Activated CD4-positive, alpha-beta T cell treated with anti-CD3 and anti-CD28 coated beads for 24 hours (primary cell): ENCODE data around the gene MRPS12.
"Not testable (repeated sequence)": the region's sequence is repeated elsewhere in the genome, so short reads cannot be mapped to it uniquely, and the experiment has no call there.

Source experiments
- DNase-seq, 2 donors: peaks; one replicate each; pipeline ENCODE4 v3.0.0-alpha.2; 2020; ENCODE audit warnings: low read depth in 2 of 2

Gene MRPS12

GRCh38 chr19:38930776-38931520, at the start of gene MRPS12:
Gene MRPS12 (plus strand): TSS chr19:38930944. CDS start chr19:38931295, 351 bp downstream.
- peak; percentile 97 for DNase-seq

DNA sequence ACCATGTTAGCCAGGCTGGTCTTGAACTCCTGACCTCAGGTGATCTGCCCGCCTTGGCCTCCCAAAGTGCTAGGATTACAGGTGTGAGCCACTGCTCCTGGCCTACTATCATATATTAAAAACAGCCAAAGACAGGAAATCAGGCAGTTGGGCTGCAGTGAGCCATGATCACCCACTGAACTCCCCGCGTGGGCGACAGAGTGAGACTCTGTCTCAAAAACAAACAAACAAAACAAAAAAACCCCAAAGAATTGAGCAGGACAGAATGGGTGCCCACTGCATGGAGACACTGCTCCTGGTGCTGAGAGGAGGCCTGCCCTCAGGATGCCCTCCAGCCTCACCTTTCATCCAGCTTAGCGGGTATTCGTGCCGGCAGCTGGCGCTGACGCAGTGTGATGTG, 47.5 kb upstream of the MRPS12 start:
- no peak for DNase-seq

DNA sequence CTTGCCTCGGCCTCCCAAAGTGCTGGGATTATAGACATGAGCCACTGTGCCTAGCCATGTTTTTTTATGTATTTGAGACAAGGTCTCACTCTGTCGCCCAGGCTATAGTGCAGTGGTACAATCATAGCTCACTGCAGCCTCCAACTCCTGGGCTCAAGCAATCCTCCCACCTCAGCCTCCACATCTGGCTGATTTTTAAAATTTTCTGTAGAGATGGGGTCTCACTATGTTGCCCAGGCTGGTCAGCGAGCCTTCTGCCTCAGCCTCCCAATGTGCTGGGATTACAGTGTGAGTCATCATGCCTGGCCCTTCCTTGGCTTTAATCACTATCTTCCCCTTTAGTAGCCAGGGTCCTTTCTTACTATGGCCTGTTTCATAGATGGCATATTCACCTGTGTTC, 46.1 kb upstream of the MRPS12 start:
- DNase-seq, result not testable (repeated sequence)

DNA sequence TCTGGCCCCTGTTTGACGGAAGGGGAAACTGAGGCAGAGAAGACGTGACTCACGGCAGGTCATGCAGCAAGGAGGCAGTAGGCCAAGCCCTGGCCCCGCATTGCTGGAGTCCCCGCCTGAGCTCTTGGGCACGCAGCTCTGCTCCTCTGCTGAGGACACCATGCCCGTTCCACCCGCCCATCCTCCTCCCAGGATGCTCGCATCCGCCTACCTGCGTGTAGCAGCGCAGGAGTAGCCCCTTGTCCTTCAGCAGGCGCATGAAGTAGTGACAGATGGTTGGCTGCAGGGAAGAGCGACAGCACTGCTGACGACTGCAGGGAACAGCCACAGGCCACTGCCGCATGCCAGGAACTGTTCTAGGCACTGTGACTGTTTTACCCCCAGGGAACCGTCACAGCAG, 41.9 kb upstream of the MRPS12 start:
- DNase-seq, result no peak

DNA sequence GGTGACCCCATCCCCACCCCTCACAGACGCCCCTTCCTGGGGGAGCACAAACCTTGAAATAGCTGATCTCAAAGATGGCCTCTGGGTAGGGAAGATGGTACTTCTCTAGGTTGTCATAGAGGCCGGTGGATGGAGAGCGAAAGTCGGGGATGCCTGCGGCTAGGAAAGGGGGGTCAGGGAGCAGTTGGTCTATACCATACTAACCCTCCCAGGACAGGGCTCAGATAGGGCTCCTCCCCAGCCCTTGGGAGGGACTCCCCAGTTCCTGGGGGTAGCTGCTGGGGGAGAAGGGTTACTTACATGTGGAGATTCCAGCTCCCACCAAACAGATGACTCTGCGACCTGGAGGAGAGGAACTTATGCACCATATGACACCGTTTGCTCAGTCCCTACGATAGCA, 40.9 kb upstream of the MRPS12 start:
- no peak for DNase-seq

- no peak for DNase-seq
Observed at GRCh38 chr19:38890686-38891085, 40.1 kb upstream of the MRPS12 start.

GRCh38 chr19:38891771-38892170, 39.0 kb upstream of the MRPS12 start:
- no peak for DNase-seq

- DNase-seq, result no peak
Observed at GRCh38 chr19:38892841-38893240, 37.9 kb upstream of the MRPS12 start.

DNA sequence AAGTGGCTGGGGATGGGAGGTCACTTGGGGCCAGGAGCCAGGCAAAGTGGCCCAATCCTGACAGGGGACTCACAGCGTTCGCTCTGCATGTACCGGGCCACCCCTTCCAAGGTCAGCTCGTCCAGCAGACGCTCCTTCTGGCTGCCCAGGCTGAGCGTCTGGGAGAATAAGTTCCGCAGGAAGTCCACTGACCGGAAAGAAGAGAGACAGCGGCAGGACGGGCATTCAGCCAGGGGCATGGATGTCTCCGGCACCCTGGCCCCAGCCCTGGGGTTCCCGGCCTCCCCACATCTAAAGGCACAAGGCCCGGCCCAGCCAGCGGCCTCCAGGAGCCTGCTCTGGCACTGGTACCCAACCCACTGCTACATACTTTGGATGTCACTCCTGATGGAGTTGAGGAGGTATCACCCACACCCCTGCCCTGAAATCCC, 37.4 kb upstream of the MRPS12 start:
- DNase-seq, result no peak

- no peak for DNase-seq
Observed at GRCh38 chr19:38894968-38895367, 35.8 kb upstream of the MRPS12 start.

DNA sequence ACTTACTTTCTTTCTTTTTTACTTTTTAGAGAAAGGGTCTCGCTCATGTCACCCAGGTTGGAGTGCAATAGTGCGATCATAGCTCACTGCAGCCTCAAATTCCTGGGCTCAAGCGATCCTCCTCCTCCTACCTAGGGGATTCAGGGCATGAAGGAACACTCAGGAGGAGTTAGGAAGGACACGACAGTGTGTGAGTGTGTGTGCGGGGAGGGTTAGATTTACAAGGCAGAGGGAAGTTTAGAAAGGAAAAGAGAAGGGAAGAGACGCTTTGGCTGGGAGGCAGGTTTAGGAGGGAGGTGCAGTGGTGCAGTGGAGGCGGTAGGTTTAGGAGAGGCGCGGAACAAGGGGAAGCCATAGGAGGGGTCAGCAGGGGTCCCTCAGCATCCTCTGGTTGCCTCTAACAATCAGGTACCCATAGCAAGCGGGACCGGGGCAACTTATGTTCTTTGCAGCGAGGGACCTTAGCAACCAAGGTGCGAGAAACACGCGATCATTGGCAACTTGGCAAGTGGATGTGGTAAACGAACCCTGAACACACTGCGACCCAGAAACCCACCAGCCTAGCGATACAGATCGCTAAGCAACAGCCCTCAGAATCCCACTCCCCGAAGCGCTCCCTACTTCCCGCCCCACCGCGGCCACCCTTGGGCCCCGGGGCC, 31.8 kb upstream of the MRPS12 start:
- DNase-seq, result no peak

GRCh38 chr19:38899447-38900201, 31.1 kb upstream of the MRPS12 start, which contains the start of the genes NFKBIB and SIRT2:
Gene NFKBIB (plus strand): TSS chr19:38899969. CDS start chr19:38900033, 64 bp downstream.
Gene SIRT2 (minus strand): TSS chr19:38899618. CDS start chr19:38899521, 97 bp downstream.
- DNase-seq, result peak; percentile 97 to 98

- DNase-seq, result no peak
Observed at GRCh38 chr19:38900202-38900629, 30.5 kb upstream of the MRPS12 start.

- DNase-seq, result no peak
Observed at GRCh38 chr19:38900743-38901190, 30.0 kb upstream of the MRPS12 start.

- no peak for DNase-seq
Observed at GRCh38 chr19:38901683-38902082, 29.1 kb upstream of the MRPS12 start.

GRCh38 chr19:38904581-38905539, 25.9 kb upstream of the MRPS12 start:
- no peak for DNase-seq

- no peak for DNase-seq
Observed at GRCh38 chr19:38905620-38906019, 25.1 kb upstream of the MRPS12 start.

DNA sequence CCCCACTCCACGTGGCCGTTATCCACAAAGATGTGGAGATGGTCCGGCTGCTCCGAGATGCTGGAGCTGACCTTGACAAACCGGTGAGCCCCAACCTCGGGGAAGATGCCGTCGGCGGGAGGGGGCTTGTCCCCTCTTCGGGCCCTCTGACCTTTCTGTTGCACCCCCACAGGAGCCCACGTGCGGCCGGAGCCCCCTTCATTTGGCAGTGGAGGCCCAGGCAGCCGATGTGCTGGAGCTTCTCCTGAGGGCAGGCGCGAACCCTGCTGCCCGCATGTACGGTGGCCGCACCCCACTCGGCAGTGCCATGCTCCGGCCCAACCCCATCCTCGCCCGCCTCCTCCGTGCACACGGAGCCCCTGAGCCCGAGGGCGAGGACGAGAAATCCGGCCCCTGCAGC, 23.5 kb upstream of the MRPS12 start:
- no peak for DNase-seq

DNA sequence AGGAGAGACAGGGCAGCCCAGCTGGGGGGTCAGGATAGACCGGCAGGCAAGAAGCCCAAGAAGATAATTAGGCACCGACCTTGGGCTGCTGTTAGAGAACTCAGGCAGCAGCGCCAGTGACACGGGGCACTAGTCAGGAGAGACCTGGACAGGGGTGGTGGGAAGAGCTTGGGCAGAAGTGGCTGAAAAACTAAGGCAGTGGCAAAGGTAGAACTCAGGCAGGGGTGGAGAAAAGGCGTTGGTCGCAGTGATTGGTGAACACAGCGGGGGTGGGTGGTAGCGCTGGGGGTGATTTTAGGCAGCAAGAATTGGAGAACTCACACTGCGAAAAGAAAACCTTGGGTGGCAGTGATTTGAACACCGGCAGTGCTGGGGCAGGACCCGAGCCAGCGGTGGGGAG, 23.1 kb upstream of the MRPS12 start:
- no peak for DNase-seq

GRCh38 chr19:38908911-38909310, 21.8 kb upstream of the MRPS12 start:
- DNase-seq, result no peak

DNA sequence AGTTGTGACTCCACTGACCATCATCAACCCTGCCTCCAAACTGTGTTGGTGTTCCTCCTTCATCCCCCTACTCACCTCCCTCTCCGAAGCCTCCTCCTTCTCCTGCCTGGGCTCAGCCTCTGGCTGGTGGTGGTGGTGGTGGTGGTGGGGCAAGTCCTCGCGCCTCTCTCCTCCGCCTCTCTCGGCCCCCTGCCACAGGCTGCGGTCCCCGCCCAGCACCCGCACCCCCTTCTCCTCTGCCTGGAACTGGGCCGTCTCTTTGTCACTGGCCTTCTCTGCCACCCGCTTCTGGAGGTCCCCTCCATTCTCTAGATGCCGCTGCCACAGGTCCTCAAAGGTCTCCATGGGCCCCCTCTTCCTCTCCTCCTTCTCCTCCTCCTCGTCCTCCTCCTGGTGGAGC, 20.3 kb upstream of the MRPS12 start:
- no peak for DNase-seq
